Spleen (tissue), 7 donors: ENCODE data around the gene ASB6.

ENCODE experiments used
- POLR2AphosphoS5 ChIP-seq, 3 donors: sonication (generic); formaldehyde crosslinking; IDR thresholded peaks; one replicate each; pipeline ENCODE4 v1.5.1; 2017; ENCODE audit warnings: antibody characterized with exemption in 3 of 3
- TF ChIP-seq, protein P1 (sequence below), 11 experiments: fragments of 200-600 bp in 7 of 11; fragments of 450-650 bp in 4 of 11; sonication (generic) in 4 of 11; IDR thresholded peaks in 8 of 11; conservative IDR thresholded peaks in 3 of 11; 1 replicate in 7 of 11; 2 replicates in 4 of 11; pipeline versions ENCODE4 v1.4.0 to v1.8.0; 2016 to 2021; ENCODE audit warnings: antibody characterized with exemption in 11 of 11, inconsistent platforms in 4 of 11, mild to moderate bottlenecking in 1 of 11
- donor health status: DM: no; HTN: no; CAD: no; lungs with moderate emphysema.
- donor health status: DM: no; HTN: no; CAD: no.
- donor health status: DM: no; HTN: no; CAD: no.

DNA sequence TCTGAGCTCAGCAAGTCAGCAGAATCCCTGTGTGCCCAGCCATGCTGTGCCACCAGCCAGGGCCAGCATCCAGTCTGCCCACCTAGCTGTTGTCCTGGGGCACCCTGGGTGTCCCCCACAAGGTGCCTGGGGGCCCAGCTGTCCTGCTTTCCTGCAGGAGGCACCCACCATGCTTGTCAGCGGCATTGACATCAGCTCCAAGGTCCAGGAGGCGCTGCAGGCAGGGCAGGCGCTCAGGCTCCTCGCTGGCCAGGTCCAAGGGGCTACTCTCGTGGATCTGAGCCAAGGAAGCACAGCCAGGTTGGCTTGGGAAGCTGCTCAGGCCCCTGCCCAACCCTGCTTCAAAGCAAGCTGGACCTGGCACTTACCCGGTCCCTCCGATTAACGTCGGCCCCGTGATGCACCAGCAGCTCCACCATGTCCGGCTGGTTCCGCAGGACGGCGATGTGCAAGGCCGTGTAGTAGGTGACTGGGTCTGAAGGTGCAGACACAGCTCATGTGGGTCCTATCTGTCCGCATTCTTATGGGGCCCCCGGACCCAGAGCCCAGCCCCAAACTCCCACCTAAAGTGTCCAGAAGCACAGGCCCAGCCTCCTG lies 2.8 kb downstream of the ASB6 start:
- TF ChIP-seq POLR2AphosphoS5 (IDR thresholded peaks at IDR 0.05) = peak; percentile 4 to 80 (median 46)
- TF ChIP-seq, protein P1, sequence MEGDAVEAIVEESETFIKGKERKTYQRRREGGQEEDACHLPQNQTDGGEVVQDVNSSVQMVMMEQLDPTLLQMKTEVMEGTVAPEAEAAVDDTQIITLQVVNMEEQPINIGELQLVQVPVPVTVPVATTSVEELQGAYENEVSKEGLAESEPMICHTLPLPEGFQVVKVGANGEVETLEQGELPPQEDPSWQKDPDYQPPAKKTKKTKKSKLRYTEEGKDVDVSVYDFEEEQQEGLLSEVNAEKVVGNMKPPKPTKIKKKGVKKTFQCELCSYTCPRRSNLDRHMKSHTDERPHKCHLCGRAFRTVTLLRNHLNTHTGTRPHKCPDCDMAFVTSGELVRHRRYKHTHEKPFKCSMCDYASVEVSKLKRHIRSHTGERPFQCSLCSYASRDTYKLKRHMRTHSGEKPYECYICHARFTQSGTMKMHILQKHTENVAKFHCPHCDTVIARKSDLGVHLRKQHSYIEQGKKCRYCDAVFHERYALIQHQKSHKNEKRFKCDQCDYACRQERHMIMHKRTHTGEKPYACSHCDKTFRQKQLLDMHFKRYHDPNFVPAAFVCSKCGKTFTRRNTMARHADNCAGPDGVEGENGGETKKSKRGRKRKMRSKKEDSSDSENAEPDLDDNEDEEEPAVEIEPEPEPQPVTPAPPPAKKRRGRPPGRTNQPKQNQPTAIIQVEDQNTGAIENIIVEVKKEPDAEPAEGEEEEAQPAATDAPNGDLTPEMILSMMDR (IDR thresholded peaks at IDR 0.05 in 8 of 11, conservative IDR thresholded peaks at IDR 0.05 in 3 of 11) = no peak
